PC-3 (cell line): ENCODE results near the gene AGPAT3. TPM values are rescaled to one million over a fixed set of nuclear protein-coding genes. Genes with fewer than 3 reads are reported as not detected.

ENCODE experiments used
- ATAC-seq: fragments of 200-7000 bp; cut with Tn5 transposase; 2 replicates; pipeline ENCODE4 v1.9.1; 2020; ENCODE audit warnings: mild to moderate bottlenecking, moderate library complexity
- BruUV-seq: library from RNA; stranded (reverse); fragments of 400-500 nt; replicated peaks from 2 replicates; lab custom pipeline; 2021; lab: Mats Ljungman, UMichigan
- CTCF ChIA-PET: fragments of 300-600 bp; sonication (Branson Sonifier 250); formaldehyde crosslinking; loops from one replicate; lab custom pipeline; 2022; ENCODE audit warnings: antibody characterized with exemption; lab: Charles Lee
- POLR2A ChIA-PET: fragments of 300-600 bp; sonication (Branson Sonifier 250); formaldehyde crosslinking; loops from one replicate; lab custom pipeline; 2022; ENCODE audit warnings: antibody characterized with exemption; ENCODE audit not compliant: unreplicated experiment; lab: Charles Lee
- DNase-seq: peaks from one replicate; pipeline ENCODE4 v3.0.0-alpha.2; 2015
- H2AFZ ChIP-seq: fragments of 300-600 bp; sonication (generic); 2 replicates; pipeline ENCODE4 v1.6.0; 2016; ENCODE audit warnings: antibody characterized with exemption, low read length
- H3F3A ChIP-seq: fragments of 300-600 bp; sonication (generic); one replicate; pipeline ENCODE4 v1.6.0; 2017; ENCODE audit warnings: antibody characterized with exemption, low read length, control low read depth, mild to moderate bottlenecking; ENCODE audit not compliant: unreplicated experiment
- H3K27ac ChIP-seq: fragments of 300-600 bp; sonication (generic); 2 replicates; pipeline ENCODE4 v1.5.1; 2016; ENCODE audit warnings: mild to moderate bottlenecking, low read length
- H3K27me3 ChIP-seq: fragments of 300-600 bp; sonication (generic); 2 replicates; pipeline ENCODE4 v1.6.1; 2016; ENCODE audit warnings: low read length, mixed read lengths
- H3K36me3 ChIP-seq: fragments of 300-600 bp; sonication (generic); 2 replicates; pipeline ENCODE4 v1.6.1; 2016; ENCODE audit warnings: low read depth, mixed run types, low read length, mixed read lengths
- H3K4me1 ChIP-seq: fragments of 300-600 bp; sonication (generic); 2 replicates; pipeline ENCODE4 v1.5.1; 2016; ENCODE audit warnings: low read length; ENCODE audit not compliant: insufficient read depth
- H3K4me2 ChIP-seq: fragments of 300-600 bp; sonication (generic); 2 replicates; pipeline ENCODE4 v1.6.0; 2016; ENCODE audit warnings: low read length
- H3K4me3 ChIP-seq: fragments of 300-600 bp; sonication (generic); 2 replicates; pipeline ENCODE4 v1.5.1; 2016; ENCODE audit warnings: mild to moderate bottlenecking, low read length, mixed read lengths
- H3K79me2 ChIP-seq: fragments of 300-600 bp; sonication (generic); 2 replicates; pipeline ENCODE4 v1.6.1; 2017; ENCODE audit warnings: low read length, mixed read lengths
- H3K9ac ChIP-seq: fragments of 300-600 bp; sonication (generic); 2 replicates; pipeline ENCODE4 v1.6.0; 2016; ENCODE audit warnings: mild to moderate bottlenecking, low read length
- H3K9me2 ChIP-seq: fragments of 300-600 bp; sonication (generic); replicated peaks from 2 replicates; pipeline ENCODE4 v1.6.1; 2016; ENCODE audit warnings: mixed run types, low read length, mixed read lengths
- H3K9me3 ChIP-seq: fragments of 300-600 bp; sonication (generic); 2 replicates; pipeline ENCODE4 v1.6.1; 2016; ENCODE audit warnings: low read length, mixed read lengths
- H4K20me1 ChIP-seq: fragments of 300-600 bp; sonication (generic); 2 replicates; pipeline ENCODE4 v1.6.1; 2016; ENCODE audit warnings: low read length, mixed read lengths
- CTCF ChIP-seq: fragments of 300-600 bp; sonication (generic); conservative IDR thresholded peaks from 2 replicates; pipeline ENCODE4 v1.5.1; 2017; ENCODE audit warnings: antibody characterized with exemption, low read depth, mild to moderate bottlenecking, low read length
- EZH2 ChIP-seq: fragments of 300-600 bp; sonication (generic); IDR thresholded peaks from one replicate; pipeline ENCODE4 v1.6.1; 2017; ENCODE audit warnings: antibody characterized with exemption, mild to moderate bottlenecking, low read length; ENCODE audit not compliant: unreplicated experiment
- EZH2phosphoT487 ChIP-seq: fragments of 300-600 bp; sonication (generic); IDR thresholded peaks from 2 replicates; pipeline ENCODE4 v1.6.1; 2018; ENCODE audit warnings: mild to moderate bottlenecking, antibody characterized with exemption, low read length, borderline replicate concordance
- intact Hi-C: fragments of 100-400 bp; cut with micrococcal nuclease; formaldehyde crosslinking; loops from 2 replicates; pipeline ENCODE4 v1.9.0; 2023
- total RNA-seq: library from RNA; depleted of rRNA; stranded (reverse); fragments of >200 nt; gene quantifications from 2 replicates; pipeline ENCODE4 v1.2.3, GENCODE V29; 2014

The AGPAT3 gene
- total RNA-seq, 1 experiment from 2014 or later, result 76.1 TPM

- BruUV-seq, result no TSS peak
- H3F3A ChIP-seq, result no peaks in the 10 kb centered on the region
- CTCF ChIA-PET, result no interaction called here
- no peak overlapping the region for H2AFZ ChIP-seq
- H3K4me1 ChIP-seq, result no peaks in the 10 kb centered on the region
- no peaks in the 10 kb centered on the region for H3K79me2 ChIP-seq
- ATAC-seq (no peak), DNase-seq (no peak)
- no peaks in the 10 kb centered on the region for H3K9me2 ChIP-seq
- intact Hi-C loops, result no loop called here
- no peaks in the 10 kb centered on the region for H4K20me1 ChIP-seq
- H3K9me3 ChIP-seq, result no peaks in the 10 kb centered on the region
- peaks cover 4% of the 10 kb centered on the region; the same call in 1 of the 2 replicates for H3K36me3 ChIP-seq
- no peak overlapping the region for H3K27ac ChIP-seq
- H3K27me3 ChIP-seq, result no peaks in the 10 kb centered on the region
- no peak overlapping the region for H3K4me2 ChIP-seq
- no peak overlapping the region for H3K9ac ChIP-seq
- H3K4me3 ChIP-seq, result no peak overlapping the region
- no peak for TF ChIP-seq CTCF
- no peak for TF ChIP-seq EZH2
- TF ChIP-seq EZH2phosphoT487, result no peak
- POLR2A ChIA-PET, result no interaction called here
These were observed 92.1 kb downstream of the AGPAT3 start for GRCh38 chr21:43957128-43957571.

- ATAC-seq (no peak), DNase-seq (no peak)
- no peak overlapping the region for H3K27ac ChIP-seq
- BruUV-seq, result no TSS peak
- H2AFZ ChIP-seq, result no peak overlapping the region
- H3K4me1 ChIP-seq, result no peaks in the 10 kb centered on the region
- no peaks in the 10 kb centered on the region for H3K27me3 ChIP-seq
- no peaks in the 10 kb centered on the region for H4K20me1 ChIP-seq
- ChIA-PET CTCF (no interaction called here), POLR2A (no interaction called here)
- H3K79me2 ChIP-seq, result no peaks in the 10 kb centered on the region
- H3K4me2 ChIP-seq, result no peak overlapping the region
- H3K9me2 ChIP-seq, result no peaks in the 10 kb centered on the region
- peaks cover 4% of the 10 kb centered on the region; the same call in 1 of the 2 replicates for H3K36me3 ChIP-seq
- no peak for TF ChIP-seq EZH2phosphoT487
- no peak for TF ChIP-seq CTCF
- no peak for TF ChIP-seq EZH2
- intact Hi-C loops, result no loop called here
- no peak overlapping the region for H3K9ac ChIP-seq
- no peaks in the 10 kb centered on the region for H3F3A ChIP-seq
- no peak overlapping the region for H3K4me3 ChIP-seq
- no peaks in the 10 kb centered on the region for H3K9me3 ChIP-seq
These were observed 92.8 kb downstream of the AGPAT3 start for GRCh38 chr21:43957611-43958362.
